ENCODE data around the gene ADAR.
A peak's percentile ranks its signal among the peaks of the same experiment; 100 is the strongest.

DNA sequence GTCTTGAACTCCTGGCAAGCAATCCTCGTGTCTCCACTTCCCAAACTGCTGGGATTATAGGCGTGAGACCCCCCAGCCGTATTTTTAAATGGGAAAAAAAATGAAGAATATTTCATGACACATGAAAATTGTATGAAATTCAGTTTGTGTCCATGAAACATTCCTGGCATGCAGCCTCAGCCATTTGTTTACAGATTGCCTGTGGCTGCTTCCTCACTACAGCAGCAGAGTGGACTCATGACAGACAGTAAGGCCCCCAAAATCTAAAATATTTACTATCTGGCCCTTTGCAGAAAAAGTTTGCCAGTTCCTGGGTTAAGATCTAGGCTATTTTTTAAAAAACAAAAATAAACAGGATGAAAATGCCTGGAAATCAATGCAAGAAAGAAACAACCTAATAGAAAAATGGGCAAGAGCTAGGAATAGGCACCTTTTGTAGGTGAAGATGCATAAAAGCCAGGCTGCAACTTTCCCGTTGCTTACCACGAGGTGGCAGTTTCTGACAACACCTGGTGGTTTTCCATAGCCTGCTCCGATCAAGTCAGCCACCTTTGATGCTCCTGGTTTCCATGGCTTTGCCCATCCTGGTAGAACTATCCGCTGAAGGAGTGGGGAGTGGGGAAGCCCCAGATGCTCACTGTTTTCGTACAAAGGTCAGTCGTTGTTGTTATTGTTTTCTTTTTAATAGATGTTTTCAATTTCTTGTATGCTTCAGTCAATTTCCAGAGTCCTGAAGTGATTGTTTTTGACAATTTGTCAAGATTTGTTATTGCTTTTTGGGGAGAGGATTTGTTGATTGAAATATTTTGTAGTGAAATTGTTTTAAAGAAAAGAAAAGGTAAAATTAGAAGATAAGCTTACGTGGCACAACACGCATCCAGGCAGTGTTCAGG lies 73.8 kb downstream of the ADAR start:
- TF ChIP-seq EZH2phosphoT487 (IDR thresholded peaks at IDR 0.05; ENCODE audit: unreplicated experiment) = no peak
- TF ChIP-seq, protein P1, sequence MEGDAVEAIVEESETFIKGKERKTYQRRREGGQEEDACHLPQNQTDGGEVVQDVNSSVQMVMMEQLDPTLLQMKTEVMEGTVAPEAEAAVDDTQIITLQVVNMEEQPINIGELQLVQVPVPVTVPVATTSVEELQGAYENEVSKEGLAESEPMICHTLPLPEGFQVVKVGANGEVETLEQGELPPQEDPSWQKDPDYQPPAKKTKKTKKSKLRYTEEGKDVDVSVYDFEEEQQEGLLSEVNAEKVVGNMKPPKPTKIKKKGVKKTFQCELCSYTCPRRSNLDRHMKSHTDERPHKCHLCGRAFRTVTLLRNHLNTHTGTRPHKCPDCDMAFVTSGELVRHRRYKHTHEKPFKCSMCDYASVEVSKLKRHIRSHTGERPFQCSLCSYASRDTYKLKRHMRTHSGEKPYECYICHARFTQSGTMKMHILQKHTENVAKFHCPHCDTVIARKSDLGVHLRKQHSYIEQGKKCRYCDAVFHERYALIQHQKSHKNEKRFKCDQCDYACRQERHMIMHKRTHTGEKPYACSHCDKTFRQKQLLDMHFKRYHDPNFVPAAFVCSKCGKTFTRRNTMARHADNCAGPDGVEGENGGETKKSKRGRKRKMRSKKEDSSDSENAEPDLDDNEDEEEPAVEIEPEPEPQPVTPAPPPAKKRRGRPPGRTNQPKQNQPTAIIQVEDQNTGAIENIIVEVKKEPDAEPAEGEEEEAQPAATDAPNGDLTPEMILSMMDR (conservative IDR thresholded peaks at IDR 0.05; ENCODE audit: low read depth in 2 of 2) = peak; percentile 71 to 85
- no peak for TF ChIP-seq EZH2 (IDR thresholded peaks at IDR 0.05; ENCODE audit: low read depth, unreplicated experiment)

Data from GM23338 (cell line).